Right lung (tissue), 5 donors: ENCODE measurements around the gene SCMH1. TPM values are rescaled to one million over a fixed set of nuclear protein-coding genes. Genes with fewer than 3 reads are reported as not detected.
"Not testable (repeated sequence)": the region's sequence is repeated elsewhere in the genome, so short reads cannot be mapped to it uniquely, and the experiment has no call there.

Source experiments
- DNase-seq, 2 donors: peaks; one replicate each; pipeline ENCODE4 v3.0.0-alpha.2; 2013
- polyA plus RNA-seq, 5 donors: library from polyadenylated mRNA; unstranded; fragments of 120-200 nt; gene quantifications; one replicate each; pipeline versions ENCODE4 v1.2.1 to v1.2.3, GENCODE V29; 2013; ENCODE audit warnings: inconsistent platforms in 1 of 5, low replicate concordance in 1 of 5; ENCODE audit not compliant: insufficient read length in 5 of 5, insufficient read depth in 1 of 5

The SCMH1 gene
- polyA plus RNA-seq, 5 donors = 37.3 to 49.0 (median 43.9) TPM

DNA sequence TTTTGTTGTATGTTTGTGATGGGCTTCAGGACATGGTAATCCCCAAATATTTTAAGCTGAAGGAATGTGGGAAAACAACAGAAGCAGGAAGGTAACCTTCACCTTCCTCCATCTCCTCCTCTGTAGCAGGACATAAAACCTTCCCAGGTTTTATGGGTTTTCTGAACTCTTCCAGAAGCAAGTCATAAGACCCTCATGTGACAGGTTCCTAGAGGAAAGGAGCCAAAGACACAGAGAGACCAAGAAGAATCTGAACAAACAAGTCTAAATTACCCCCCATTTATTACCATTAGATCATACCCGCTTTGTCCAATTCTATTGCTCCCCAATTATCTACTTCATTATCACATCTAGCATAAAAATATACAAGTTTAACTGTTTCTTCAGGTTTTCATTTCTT, 28.8 kb downstream of the SCMH1 start:
- no peak for DNase-seq

DNA sequence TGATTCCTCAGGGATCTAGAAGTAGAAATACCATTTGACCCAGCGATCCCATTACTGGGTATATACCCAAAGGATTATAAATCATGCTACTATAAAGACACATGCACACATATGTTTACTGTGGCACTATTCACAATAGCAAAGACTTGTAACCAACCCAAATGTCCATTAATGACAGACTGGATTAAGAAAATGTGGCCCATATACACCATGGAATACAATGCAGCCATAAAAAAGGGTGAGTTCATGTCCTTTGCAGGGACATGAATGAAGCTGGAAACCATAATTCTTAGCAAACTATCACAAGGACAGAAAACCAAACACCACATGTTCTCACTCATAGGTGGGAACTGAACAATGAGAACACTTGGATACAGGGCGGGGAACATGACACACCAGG, 30.5 kb downstream of the SCMH1 start:
- not testable (repeated sequence) for DNase-seq

DNA sequence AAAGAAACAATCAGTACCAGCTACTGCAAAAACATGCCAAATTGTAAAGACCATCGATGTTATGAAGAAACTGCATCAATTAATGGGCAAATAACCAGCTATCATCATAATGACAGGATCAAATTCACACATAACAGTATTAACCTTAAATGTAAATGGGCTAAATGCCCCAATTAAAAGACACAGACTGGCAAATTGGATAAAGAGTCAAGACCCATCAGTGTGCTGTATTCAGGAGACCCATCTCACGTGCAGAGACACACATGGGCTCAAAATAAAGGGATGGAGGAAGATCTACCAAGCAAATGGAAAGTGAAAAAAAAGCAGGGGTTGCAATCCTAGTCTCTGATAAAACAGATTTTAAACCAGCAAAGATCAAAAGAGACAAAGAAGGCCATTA, 35.1 kb downstream of the SCMH1 start:
- DNase-seq = not testable (repeated sequence)

DNA sequence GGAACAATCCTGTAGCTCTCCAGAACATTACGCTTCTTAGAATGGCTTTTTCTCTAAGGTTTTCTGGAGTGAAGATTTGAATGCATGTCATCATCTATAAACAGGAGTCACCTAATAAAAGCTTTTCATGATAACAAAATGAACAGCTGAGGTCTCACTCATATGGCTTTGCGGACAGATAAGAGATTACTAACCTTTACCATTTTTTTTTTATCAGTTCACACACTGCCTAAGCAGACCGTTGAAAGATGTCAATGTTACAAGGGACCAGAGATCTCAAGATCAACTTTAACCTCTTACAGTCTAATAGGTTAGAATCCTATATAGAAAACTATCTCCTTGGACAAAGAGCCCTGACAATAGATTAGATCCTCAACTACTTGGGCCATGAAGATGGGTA, 41.4 kb downstream of the SCMH1 start:
- no peak for DNase-seq

DNA sequence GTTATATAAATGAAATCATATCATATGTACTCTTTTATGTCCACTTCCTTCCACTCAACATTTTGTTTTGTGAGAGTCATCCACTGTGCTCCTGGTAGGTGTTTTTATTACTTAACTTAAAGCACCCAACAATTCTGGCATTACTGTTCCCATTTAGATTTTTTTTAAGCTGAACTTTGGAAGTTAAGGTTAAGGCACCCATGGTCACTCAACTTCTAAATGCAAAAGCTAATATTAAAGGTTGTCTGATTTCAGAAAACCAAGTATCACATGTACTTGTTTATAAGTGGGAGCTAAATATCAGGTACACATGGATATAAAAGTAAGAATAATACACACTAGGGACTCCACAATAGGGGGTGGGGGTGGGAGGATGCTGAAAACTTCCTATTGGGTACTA, 42.7 kb downstream of the SCMH1 start:
- no peak for DNase-seq

DNA sequence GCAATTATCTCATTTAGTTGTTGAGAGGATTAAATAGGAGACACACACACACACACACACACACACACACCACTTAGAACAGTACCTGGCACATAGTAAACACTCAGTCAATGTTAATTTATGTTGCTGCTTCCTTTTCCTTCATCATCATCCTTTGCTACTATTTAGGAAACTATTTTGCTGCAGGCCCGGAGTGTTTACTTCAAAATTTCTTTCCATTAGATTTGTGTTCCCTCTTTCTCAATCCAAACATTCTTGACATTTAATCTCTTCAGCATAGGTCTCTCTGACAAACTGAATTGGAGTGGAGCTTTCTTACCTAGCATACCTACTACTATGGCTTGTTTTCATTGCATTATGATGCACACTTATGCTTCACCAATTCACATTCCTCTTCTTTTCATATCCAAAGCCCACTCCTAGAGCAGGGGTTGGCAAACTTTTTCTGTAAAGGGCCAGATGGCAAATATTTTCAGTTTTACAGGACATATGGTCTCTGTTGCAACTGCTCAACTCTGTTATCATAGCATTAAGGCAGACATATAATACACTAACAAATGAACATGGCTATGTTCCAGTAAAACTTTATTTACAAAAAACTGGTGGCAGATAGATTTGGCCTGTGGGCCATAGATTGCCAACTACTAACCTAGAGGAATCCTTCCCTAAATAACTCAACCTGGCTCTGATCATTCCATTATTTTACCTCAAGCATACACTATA, 49.5 kb downstream of the SCMH1 start:
- peak; percentile 6 to 18 for DNase-seq

DNA sequence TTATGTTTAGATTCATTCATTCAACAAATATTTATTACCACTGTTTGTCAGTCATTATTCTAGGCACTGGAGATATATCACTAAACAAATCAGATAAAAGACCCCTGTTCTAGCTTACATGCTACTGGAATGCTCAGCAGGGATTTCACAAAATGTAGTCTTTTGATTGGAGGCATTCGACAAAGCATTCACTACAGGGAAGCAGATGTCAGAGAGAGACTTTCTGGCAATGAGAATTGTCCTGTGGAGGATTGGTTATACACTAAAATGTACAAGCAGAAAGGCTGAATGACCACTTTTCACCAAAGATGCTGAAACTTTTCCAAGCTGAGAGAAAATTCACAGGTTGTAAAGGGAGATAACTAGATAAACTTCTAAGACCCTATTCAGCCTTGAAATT, 57.7 kb downstream of the SCMH1 start:
- no peak for DNase-seq

DNA sequence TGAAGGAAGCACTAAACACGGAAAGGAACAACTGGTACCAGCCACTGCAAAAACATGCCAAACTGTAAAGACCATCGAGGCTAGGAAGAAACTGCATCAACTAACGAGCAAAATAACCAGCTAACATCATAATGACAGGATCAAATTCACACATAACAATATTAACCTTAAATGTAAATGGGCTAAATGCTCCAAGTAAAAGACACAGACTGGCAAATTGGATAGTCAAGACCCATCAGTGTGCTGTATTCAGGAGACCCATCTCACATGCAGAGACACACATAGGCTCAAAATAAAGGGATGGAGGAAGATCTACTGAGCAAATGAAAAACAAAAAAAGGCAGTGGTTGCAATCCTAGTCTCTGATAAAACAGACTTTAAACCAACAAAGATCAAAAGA, 63.9 kb downstream of the SCMH1 start:
- not testable (repeated sequence) for DNase-seq

DNA sequence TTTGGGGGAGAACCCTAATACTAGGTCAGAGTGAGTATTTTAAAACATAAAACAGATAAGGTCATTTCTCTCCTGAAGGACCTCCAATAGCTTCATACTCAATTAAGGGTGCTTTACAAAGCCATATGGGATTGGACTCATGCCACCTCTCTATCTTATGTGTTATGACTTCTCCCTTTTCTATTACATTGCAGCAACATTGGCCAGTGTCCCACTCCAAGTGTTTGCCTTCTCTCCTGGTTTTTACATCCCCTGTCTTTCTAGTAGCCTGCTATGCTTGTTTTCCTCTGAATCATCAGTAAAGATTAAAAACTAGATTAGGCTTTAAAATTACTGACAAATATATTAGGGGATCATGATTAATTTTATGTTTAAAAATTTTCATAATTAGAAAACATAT, 66.6 kb downstream of the SCMH1 start:
- DNase-seq = no peak

DNA sequence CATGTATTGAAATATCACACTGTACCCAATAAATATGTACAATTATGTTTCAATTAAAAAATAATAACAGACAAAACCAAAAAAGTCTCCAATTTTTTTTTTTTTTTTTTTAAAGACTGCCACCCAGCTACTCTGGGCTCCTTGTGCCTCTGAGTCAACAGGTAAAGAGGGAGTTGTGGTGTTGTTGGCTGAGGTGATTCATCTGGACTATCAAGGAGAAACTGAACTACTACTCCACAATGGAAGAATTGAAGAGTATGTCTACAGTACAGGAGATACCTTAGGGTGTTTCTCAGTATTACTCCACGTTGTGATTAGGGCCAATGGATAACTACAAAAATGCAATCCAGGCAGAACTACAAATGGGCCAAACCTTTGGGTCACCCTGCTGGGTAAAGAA, 67.9 kb downstream of the SCMH1 start:
- no peak for DNase-seq

DNA sequence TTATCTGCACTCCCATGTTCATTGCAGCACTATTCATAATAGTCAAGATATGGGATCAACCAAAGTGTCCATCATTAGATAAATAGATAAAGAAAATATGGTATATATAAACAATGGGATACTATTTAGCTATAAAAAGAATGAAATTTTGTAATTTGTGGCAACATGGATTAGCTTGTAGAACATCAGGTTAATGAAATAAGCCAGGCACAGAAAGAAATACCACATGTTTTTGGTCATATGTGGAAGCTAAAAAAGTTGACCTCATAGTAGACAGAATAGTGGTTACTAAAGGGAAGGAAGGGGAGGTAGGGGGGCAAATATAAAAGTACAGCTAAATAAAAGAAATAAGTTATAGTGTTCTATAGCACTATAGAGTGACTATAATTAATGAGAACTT, 68.5 kb downstream of the SCMH1 start:
- DNase-seq = no peak

DNA sequence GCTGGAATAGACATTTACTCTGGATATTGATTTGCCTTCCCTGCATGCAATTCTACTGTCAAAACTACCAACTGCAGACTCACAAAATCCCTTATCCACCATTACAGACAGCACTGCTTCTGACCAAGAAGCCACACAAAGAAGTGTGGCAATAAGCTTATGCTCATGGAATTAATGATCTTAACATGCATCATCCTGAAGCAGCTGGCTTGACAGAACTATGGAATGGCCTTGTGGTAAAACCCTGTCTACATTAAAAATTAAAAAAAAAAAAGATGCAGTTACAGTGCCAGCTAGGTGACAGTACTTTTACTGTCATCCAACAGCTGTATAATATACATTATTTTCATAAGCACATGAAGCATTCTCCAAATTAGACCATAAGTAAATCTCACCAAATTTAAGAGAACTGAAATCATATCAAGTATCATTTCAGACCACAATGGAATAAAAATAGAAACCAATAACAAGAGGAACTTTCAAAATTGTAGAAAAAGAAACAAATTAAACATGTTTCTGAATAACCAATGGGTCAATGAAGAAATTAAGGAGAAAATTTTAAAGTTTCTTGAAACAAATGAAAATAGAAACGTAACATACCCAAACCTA, 70.7 kb downstream of the SCMH1 start:
- no peak for DNase-seq

DNA sequence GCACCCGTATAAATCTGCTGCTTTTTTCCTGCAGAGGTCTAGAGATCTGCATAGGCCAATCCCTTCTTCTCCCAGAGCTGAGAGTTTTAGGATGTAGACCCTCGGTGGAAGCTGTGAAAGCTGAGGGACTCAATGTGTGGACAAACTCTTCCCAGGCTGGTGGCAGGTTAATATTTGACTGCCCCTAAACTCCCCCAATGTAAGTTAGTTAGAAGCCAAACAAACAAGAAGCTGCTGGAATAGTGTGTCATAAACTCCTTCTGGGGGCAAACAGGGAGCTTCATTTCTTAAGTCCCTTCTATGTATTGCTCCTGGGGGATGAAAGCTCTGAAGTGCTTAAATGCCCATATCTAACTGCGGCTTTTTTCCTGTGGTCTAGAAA, 72.3 kb downstream of the SCMH1 start:
- no peak for DNase-seq

DNA sequence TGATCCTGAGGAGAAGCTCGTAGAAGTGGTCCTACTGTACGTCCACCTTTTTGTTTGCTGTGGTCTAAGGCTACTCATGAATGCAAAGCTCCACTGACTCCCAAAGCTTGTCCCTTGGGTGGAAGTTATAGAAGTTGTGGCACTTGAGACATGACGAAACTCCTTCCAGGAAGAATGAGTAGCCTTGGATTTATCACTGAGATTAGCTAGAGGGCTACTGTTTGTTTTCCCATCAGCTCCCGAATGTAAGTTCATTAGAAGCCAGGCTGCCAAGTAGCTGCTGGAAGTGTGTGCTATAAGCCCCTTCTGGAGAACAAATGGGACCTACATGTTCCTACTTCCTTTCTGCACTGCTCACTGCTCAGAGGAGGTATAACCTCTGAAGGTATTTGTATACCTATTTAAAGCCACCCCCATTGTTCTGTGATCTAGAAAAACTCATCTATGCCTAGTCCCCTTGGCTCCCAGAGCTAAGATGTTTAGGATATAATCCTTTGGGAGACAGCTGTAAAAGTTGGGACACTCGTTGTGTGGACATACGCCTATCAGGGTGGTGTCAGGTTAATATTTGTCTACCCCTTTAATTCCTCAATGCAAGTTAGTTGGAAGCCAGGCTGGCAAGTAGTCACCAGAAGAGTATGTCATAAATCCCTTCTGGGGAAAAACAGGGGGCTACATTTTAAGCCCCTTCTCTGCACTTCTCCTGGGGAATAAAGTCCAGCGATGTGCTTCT, 72.9 kb downstream of the SCMH1 start:
- no peak for DNase-seq

DNA sequence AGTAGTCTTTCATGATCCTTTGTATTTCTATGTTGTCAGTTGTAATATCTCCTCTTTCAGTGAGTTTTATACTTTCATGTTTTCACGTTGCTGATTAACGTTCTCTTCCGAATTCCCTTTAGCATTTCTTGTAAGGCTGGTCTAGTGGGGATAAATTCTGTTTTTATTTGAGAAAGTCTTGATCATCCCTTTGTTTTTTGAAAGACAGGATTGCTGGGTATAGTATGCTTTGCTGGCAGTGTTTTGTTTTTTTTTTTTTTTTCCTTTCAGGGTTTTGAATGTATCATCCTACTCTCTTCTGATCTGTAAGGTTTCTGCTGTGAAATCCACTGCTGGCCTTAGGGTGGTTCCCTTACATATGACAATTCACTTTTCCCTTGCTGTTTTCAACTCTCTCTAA, 74.4 kb downstream of the SCMH1 start:
- no peak for DNase-seq

DNA sequence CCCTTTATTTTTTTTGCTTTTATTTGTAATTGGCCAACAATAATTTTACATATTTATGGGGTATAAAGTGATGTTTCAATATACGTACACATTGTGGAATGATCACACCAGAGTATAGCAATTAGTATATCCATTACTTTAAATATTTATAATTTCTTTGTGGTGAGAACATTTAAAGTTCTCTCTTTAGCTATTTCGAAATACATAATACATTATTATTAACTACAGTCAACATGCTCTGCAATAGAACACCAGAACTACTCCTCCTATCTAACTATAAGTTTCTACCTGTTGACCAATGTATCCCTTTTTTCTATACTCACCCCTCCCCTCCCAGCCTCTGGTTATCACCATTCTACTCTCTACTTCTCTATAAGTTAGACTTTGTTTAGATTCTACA, 77.4 kb downstream of the SCMH1 start:
- no peak for DNase-seq

DNA sequence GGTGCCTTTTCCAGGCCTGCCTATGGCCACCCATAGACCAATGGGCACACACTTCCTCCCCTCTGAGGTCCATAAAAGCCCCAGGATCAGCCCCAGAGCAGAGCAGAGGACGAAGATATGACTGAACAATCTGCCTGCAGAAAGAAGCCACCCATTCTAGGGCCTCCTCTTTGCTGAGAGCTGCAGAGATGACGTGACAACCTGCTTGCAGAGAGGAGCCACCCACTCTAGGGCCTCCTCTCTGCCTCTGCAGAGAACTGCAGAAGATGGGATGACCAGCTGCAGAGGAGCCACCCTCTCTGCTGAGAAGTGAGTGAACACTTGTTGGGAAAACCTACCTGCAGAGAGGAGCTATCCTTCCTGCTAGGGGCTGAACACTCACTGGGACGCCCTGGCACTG, 79.7 kb downstream of the SCMH1 start:
- DNase-seq = no peak

DNA sequence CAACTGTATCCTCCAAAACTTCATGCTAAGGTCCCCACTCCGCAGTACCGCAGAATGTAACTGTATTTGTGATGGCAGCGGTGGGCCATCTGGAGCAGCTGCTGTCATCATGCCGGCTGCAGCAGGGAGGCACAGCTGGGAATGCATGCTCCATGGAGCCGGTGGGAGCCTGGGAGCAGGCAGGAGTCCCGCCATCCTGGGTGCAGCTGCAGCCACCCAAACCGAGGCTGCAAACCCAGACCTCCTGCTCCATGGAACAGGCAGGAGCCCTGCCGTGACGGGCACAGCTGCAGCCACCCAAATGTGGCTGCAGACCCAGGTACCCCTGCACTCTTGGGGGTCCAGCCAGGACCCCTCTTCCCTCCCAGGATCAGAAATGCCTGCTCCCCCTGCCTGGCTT, 80.3 kb downstream of the SCMH1 start:
- DNase-seq = no peak

DNA sequence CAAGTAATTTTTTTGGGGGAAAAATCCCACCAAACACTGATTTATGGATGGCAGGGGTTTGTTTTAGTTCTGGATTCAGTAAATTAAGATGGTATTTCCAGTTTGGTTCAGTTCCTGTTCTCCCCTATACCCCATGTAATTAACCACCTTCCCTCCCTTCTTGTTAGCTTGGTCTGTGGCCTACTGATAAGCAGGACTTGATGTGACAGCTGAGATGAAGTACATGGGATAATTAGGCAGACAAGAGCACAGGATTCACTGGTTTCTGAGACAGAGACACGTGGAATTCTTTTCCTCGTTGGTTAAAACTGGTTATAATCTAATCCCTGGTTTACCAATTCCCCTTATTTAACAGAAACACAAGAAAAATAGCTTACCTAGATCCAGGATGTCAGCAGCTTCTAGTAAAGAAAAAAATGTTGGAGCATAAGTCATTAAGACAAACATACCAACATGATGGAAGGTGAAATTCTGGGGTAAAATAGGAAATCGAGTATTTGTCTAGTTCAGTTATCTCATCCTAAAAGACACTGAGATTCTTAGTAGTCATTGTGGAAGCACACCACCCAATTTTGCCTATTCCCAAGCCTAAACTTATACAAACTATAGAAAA, 81.5 kb downstream of the SCMH1 start:
- no peak for DNase-seq

DNA sequence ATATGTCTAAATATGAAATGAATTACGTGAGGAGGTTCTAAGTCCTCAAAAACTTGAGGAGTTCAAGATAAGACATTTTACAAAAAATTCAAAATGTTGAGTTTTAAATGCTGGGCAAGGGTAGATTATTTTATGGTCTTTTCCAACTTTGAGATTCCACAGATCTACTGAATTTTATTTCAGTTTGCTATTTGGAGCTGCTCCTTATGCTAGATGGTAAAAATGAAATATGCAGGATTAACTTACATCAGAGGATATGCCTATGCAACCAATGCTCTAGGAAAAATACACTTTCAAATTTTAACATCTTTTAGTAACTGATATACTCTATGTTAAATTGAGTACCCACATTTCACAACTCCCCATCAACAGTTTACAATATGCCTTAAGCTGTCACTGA, 83.1 kb downstream of the SCMH1 start:
- no peak for DNase-seq

DNA sequence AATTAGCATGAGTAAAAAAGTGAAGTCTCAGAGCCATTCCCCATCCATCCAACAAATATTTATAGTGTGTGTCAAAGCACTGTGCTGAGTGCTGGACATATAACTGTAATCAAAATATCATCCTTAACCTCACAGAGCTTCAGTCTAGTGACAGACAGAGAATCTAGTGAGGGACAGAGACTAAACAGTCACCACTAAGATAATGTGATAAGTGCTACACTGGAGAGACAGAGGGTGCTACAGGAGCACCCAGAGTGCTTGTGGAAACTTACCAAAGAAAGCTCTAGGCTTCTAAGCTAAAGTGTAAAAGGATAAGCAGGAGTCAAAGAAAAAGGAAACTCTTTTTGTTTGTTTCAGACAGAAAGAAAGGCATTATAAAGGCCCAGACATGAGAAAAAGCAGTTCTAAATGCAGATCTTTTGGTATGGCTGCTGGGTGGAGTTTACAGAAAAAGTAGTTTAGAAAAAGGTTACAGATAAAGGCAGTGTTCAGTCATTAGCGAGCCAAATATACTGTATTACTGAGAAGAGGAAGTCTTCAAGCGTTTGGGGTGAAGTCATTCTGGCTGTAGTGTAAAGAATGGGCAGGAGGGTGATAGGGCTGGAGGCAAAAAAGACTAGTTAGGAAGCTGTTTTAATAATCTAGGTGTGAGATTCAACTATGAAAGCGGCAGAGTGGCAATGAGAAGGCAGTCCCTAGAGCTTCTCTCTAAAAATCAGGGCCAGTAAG, 83.8 kb downstream of the SCMH1 start:
- no peak for DNase-seq

DNA sequence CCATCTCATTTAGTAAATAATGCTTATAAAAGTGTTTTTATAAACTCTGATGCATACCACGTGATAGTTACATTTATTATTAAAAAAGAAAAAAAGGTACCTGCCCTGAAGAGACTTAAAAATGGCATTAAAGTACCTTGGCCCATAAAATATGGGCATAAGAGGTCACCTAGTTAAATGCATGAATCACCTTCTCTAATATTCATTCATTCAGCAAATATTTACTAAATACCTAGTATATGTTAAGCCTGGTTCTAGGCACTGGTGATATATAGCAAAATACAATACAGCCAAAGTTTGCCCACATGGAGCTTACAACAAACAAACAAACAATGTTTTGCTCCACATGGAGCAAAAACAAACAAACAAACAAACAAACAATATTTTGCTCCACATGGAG, 87.0 kb downstream of the SCMH1 start:
- DNase-seq = no peak
